Transverse colon (tissue), 4 donors: ENCODE measurements around the gene RHOF. TPM values are rescaled to one million over a fixed set of nuclear protein-coding genes. Genes with fewer than 3 reads are reported as not detected.
A peak's percentile ranks its signal among the peaks of the same experiment; 100 is the strongest.

Source experiments
- DNase-seq: peaks from one replicate; pipeline ENCODE4 v3.0.0-alpha.2; 2019
- H3K27ac ChIP-seq, 4 donors: fragments of 200-600 bp; sonication (generic); 2 replicates each; pipeline ENCODE4 v1.5.1; 2016 to 2018; ENCODE audit warnings: inconsistent platforms in 4 of 4
- H3K27me3 ChIP-seq: fragments of 200-600 bp; sonication (generic); 2 replicates; pipeline ENCODE4 v1.5.1; 2017; ENCODE audit warnings: inconsistent platforms
- H3K36me3 ChIP-seq, 4 donors: fragments of 200-600 bp; sonication (generic); 2 replicates each; pipeline ENCODE4 v1.5.1; 2017 to 2019; ENCODE audit warnings: inconsistent platforms in 4 of 4
- H3K4me1 ChIP-seq, 4 donors: fragments of 200-600 bp; sonication (generic); 2 replicates each; pipeline ENCODE4 v1.5.1; 2017 to 2020; ENCODE audit warnings: inconsistent platforms in 4 of 4
- H3K4me3 ChIP-seq, 4 donors: fragments of 200-600 bp; sonication (generic); 1 replicate in 1 of 4; 2 replicates in 3 of 4; pipeline versions ENCODE4 v1.5.1 to v1.6.1; 2017 to 2019; ENCODE audit warnings: inconsistent platforms in 4 of 4
- H3K9me3 ChIP-seq, 2 donors: fragments of 200-600 bp; sonication (generic); 2 replicates each; pipeline ENCODE4 v1.5.1; 2017 to 2019; ENCODE audit warnings: inconsistent platforms in 2 of 2
- CTCF ChIP-seq, 5 experiments: fragments of 200-600 bp in 3 of 5; fragments of 450-650 bp in 2 of 5; sonication (generic) in 3 of 5; IDR thresholded peaks; 1 replicate in 2 of 5; 2 replicates in 3 of 5; pipeline ENCODE4 v1.5.1; 2016 to 2017; ENCODE audit warnings: antibody characterized with exemption in 5 of 5, inconsistent platforms in 3 of 5, mild to moderate bottlenecking in 2 of 5, moderate library complexity in 1 of 5
- EP300 ChIP-seq: sonication (generic); formaldehyde crosslinking; IDR thresholded peaks from one replicate; pipeline ENCODE4 v1.6.1; 2017; ENCODE audit warnings: antibody characterized with exemption, low read depth
- POLR2A ChIP-seq: fragments of 450-650 bp; IDR thresholded peaks from one replicate; pipeline ENCODE4 v1.6.1; 2016; ENCODE audit warnings: antibody characterized with exemption, mild to moderate bottlenecking, moderate library complexity
- POLR2AphosphoS5 ChIP-seq, 3 donors: sonication (generic); formaldehyde crosslinking; IDR thresholded peaks; one replicate each; pipeline ENCODE4 v1.6.1; 2016; ENCODE audit warnings: antibody characterized with exemption in 3 of 3
- WGBS, 2 donors: methylation state at CpG; one replicate each; pipeline ENCODE4 v1.1.5; 2018; ENCODE audit warnings: low coverage in 1 of 2; 5-methylcytosine and 5-hydroxymethylcytosine counted together
- in situ Hi-C, 4 donors: fragments of 200-750 bp; cut with MboI; loops; one replicate each; pipeline versions ENCODE4 v1.15.0 to v1.15.1; 2017; ENCODE audit warnings: low sequenced_read_pairs in 3 of 4, low pct_ligation_motif_present in 1 of 4, low pct_unique_long_range_greater_than_20kb in 1 of 4
- intact Hi-C: fragments of 100-400 bp; cut with DNase I; formaldehyde crosslinking; loops from one replicate; pipeline ENCODE4 v1.15.1; 2023; ENCODE audit warnings: low total_unique reads
- total RNA-seq, 4 donors: library from RNA; depleted of rRNA; stranded (reverse); fragments of >200 nt; gene quantifications; one replicate each; pipeline ENCODE4 v1.1.0, GENCODE V29; 2016

Gene RHOF
- total RNA-seq, 4 donors from 2014 or later: 14.9 to 251 (median 150) TPM

GRCh38 chr12:121805171-121806008 lies 11.9 kb upstream of the RHOF start:
- intact Hi-C loops: no loop called here
- H3K27ac ChIP-seq: peak overlapping the region; percentile 100
- H3K9me3 ChIP-seq: no peaks in the 10 kb centered on the region
- H3K4me1 ChIP-seq: peaks cover 13 to 28% (median 27%) of the 10 kb centered on the region in 4 donors
- DNase-seq: no peak
- TF ChIP-seq EP300: no peak
- no peak for TF ChIP-seq POLR2AphosphoS5 (IDR thresholded peaks at IDR 0.05)
- TF ChIP-seq POLR2A: no peak
- no peak for TF ChIP-seq CTCF (IDR thresholded peaks at IDR 0.05)
- H3K27me3 ChIP-seq: no peaks in the 10 kb centered on the region
- H3K36me3 ChIP-seq: peaks cover 0 to 15% (median 3%) of the 10 kb centered on the region in 4 donors
- in situ Hi-C loops: no loop called here
- WGBS, 2 donors: 0 to 1% methylated on average over 17 to 42 of the region's 45 CpGs
- H3K4me3 ChIP-seq: peak overlapping the region; percentile 75 to 94 (median 80)

GRCh38 chr12:121804417-121805111 lies 11.1 kb upstream of the RHOF start:
- Histone ChIP-seq H3K36me3 (peaks cover 0 to 13% (median 0%) of the 10 kb centered on the region in 4 donors), H3K27ac (peak overlapping the region; percentile 100), H3K4me1 (peaks cover 13 to 27% (median 24%) of the 10 kb centered on the region in 4 donors), H3K9me3 (no peaks in the 10 kb centered on the region), H3K27me3 (no peaks in the 10 kb centered on the region), H3K4me3 (peak overlapping the region; percentile 75 to 94 (median 80))
- in situ Hi-C loops: no loop called here
- DNase-seq: no peak
- intact Hi-C loops: no loop called here
- TF ChIP-seq CTCF (IDR thresholded peaks at IDR 0.05) (peak in 1 of 5 experiments; percentile 29), POLR2AphosphoS5 (IDR thresholded peaks at IDR 0.05) (no peak), POLR2A (peak; percentile 16), EP300 (no peak)
- 1% methylated on average over 54 of the region's 63 CpGs; no CpG with 5 or more reads in 1 of the 2 donors for WGBS, 2 donors

GRCh38 chr12:121803861-121804416 lies 10.5 kb upstream of the RHOF start, which contains the start of gene SETD1B:
Gene SETD1B, plus strand, starts transcription at chr12:121804009. Its CDS starts 729 bp downstream, at chr12:121804738.
- no peak for TF ChIP-seq EP300
- TF ChIP-seq POLR2AphosphoS5 (IDR thresholded peaks at IDR 0.05): peak in 2 of 3 donors; percentile 13 to 27
- TF ChIP-seq CTCF (IDR thresholded peaks at IDR 0.05): no peak
- no peak for TF ChIP-seq POLR2A
- in situ Hi-C loops (no loop called here), intact Hi-C loops (no loop called here)
- peak within 1 kb of the TSS; percentile 100 for H3K27ac ChIP-seq
- 2% methylated on average over 24 of the region's 74 CpGs; no CpG with 5 or more reads in 1 of the 2 donors for WGBS, 2 donors
- H3K9me3 ChIP-seq: no peaks in the 10 kb centered on the region
- DNase-seq: peak; percentile 69
- peaks cover 17 to 32% (median 28%) of the 10 kb centered on the region in 4 donors for H3K4me1 ChIP-seq
- H3K36me3 ChIP-seq: peaks cover 0 to 7% (median 0%) of the 10 kb centered on the region in 4 donors
- no peaks in the 10 kb centered on the region for H3K27me3 ChIP-seq
- H3K4me3 ChIP-seq: peak within 1 kb of the TSS; percentile 75 to 94 (median 80)
